Natural killer cell (primary cell): ENCODE results near the gene SNHG17. TPM values are rescaled to one million over a fixed set of nuclear protein-coding genes. Genes with fewer than 3 reads are reported as not detected.
"Not testable (repeated sequence)": the region's sequence is repeated elsewhere in the genome, so short reads cannot be mapped to it uniquely, and the experiment has no call there.

ENCODE experiments used
- ATAC-seq, 3 donors: fragments of 150-1000 bp in 2 of 3; fragments of 200-7000 bp in 1 of 3; cut with Tn5 transposase; 1 replicate in 1 of 3; 2 replicates in 2 of 3; pipeline ENCODE4 v1.10.0; 2021; ENCODE audit warnings: mild to moderate bottlenecking in 2 of 3, moderate library complexity in 2 of 3
- DNase-seq, 2 donors: peaks; one replicate each; pipeline versions ENCODE4 v3.0.0 to v3.0.0-alpha.2; 2013 to 2021; ENCODE audit warnings: mixed read lengths in 1 of 2
- H3K27ac ChIP-seq: one replicate; pipeline ENCODE4 v1.5.1; 2013; ENCODE audit warnings: mild to moderate bottlenecking, low read length
- H3K27me3 ChIP-seq: one replicate; pipeline ENCODE4 v1.6.1; 2013; ENCODE audit warnings: low read length; ENCODE audit not compliant: control insufficient read depth, insufficient read depth
- H3K36me3 ChIP-seq: one replicate; pipeline ENCODE4 v1.6.1; 2013; ENCODE audit warnings: low read length; ENCODE audit not compliant: control insufficient read depth, insufficient read depth
- H3K4me1 ChIP-seq: one replicate; pipeline ENCODE4 v1.6.1; 2013; ENCODE audit warnings: low read length; ENCODE audit not compliant: control insufficient read depth, insufficient read depth
- H3K4me3 ChIP-seq: one replicate; pipeline ENCODE4 v1.5.1; 2013; ENCODE audit warnings: low read length
- H3K9me3 ChIP-seq: one replicate; pipeline ENCODE4 v1.6.1; 2013; ENCODE audit warnings: low read length; ENCODE audit not compliant: control insufficient read depth, insufficient read depth
- H3K27ac Mint-ChIP-seq, 2 donors: one replicate each; pipeline ENCODE4 v1.8.0; 2022; ENCODE audit warnings: mild to moderate bottlenecking in 2 of 2, mixed read lengths in 2 of 2, moderate library complexity in 1 of 2
- H3K27me3 Mint-ChIP-seq, 2 donors: one replicate each; pipeline ENCODE4 v1.8.0; 2022; ENCODE audit warnings: low read depth in 2 of 2, mixed read lengths in 2 of 2
- H3K36me3 Mint-ChIP-seq: one replicate; pipeline ENCODE4 v1.8.0; 2022; ENCODE audit warnings: mixed read lengths
- H3K4me1 Mint-ChIP-seq, 2 donors: one replicate each; pipeline ENCODE4 v1.8.0; 2022; ENCODE audit warnings: mixed read lengths in 2 of 2
- H3K4me3 Mint-ChIP-seq: one replicate; pipeline ENCODE4 v1.8.0; 2022; ENCODE audit warnings: mild to moderate bottlenecking, moderate library complexity, mixed read lengths
- H3K9me3 Mint-ChIP-seq, 2 donors: one replicate each; pipeline ENCODE4 v1.8.0; 2022; ENCODE audit warnings: mixed read lengths in 2 of 2
- CTCF ChIP-seq: fragments of 200-600 bp; IDR thresholded peaks from one replicate; pipeline ENCODE4 v1.8.0; 2022; ENCODE audit warnings: antibody characterized with exemption
- WGBS: methylation state at CpG from one replicate; pipeline ENCODE4 v1.1.7; 2013; ENCODE audit warnings: missing lambda C conversion rate; ENCODE audit not compliant: insufficient coverage; 5-methylcytosine and 5-hydroxymethylcytosine counted together
- intact Hi-C: fragments of 100-400 bp; cut with micrococcal nuclease; formaldehyde crosslinking; loops from one replicate; pipeline ENCODE4 v1.14.2; 2022
- total RNA-seq, 4 donors: library from RNA; stranded (reverse); fragments of 120-200 nt in 1 of 4; gene quantifications; one replicate each; pipeline versions ENCODE4 v1.2.3 to v1.2.4, GENCODE V29; 2013 to 2022

The SNHG17 gene
- total RNA-seq, 3 donors from 2014 or later (not counting 1 experiment from before 2014, with no cell fraction given): 53.5 to 64.0 (median 53.8) TPM

DNA sequence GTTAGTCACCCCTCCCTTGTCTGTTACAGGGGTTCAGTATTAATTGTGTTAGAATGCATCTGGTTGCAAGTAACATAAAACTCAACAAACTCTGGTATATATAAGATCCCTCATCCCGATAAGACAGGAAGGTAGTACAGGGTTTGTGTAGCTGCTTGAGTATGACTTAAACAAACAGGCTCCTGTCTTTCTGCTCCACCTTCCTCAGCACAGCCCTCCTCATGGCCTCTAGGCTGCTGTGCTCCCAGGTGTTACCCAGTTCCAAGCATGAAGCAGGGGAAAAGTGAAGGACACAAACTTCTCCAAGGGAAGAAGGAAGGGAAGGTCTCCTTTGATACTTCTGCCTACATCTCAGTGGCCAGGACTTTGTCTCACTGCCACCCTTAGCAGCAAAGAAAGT lies 36.1 kb upstream of the SNHG17 start:
- Mint-ChIP-seq H3K4me1 (peaks cover 32 to 34% of the 10 kb centered on the region in 2 donors), H3K9me3 (no peaks in the 10 kb centered on the region), H3K27me3 (peaks cover 0 to 3% of the 10 kb centered on the region in 2 donors), H3K27ac (peak overlapping the region; percentile 91 to 93), H3K4me3 (peak overlapping the region; percentile 95), H3K36me3 (no peaks in the 10 kb centered on the region)
- Histone ChIP-seq H3K4me3 (no peak overlapping the region), H3K27me3 (no peaks in the 10 kb centered on the region), H3K4me1 (peaks cover 15% of the 10 kb centered on the region), H3K36me3 (no peaks in the 10 kb centered on the region), H3K27ac (no peak overlapping the region), H3K9me3 (no peaks in the 10 kb centered on the region)
- no peak for ATAC-seq
- intact Hi-C loops: no loop called here
- no peak for TF ChIP-seq CTCF
- no CpG with 5 or more reads among the region's 1 CpG for WGBS
- DNase-seq: no peak

DNA sequence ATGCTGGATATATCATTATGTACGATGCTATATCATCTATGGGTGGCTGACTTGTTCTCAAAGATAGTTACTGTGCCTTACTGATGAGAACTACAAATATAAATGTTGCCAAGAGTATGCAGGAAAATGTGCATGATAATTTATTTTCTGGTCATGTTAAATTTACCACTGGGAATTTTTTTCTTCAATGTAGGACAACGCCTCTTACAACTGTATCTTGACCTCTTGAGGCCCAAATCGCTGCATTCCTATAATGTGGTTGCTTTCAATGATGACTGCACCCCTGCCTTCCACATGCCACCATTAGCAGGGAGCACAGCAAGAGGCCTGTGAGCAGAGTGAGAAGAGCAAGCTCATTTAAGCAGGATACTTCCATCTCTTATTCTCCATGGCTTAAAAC lies 31.9 kb upstream of the SNHG17 start:
- ATAC-seq (no peak), DNase-seq (no peak)
- H3K4me1 ChIP-seq: no peaks in the 10 kb centered on the region
- Mint-ChIP-seq H3K4me1 (peaks cover 3% of the 10 kb centered on the region in 2 donors), H3K27me3 (peaks cover 0 to 3% of the 10 kb centered on the region in 2 donors), H3K36me3 (no peaks in the 10 kb centered on the region), H3K4me3 (no peak overlapping the region), H3K9me3 (no peaks in the 10 kb centered on the region), H3K27ac (no peak overlapping the region)
- H3K36me3 ChIP-seq: no peaks in the 10 kb centered on the region
- intact Hi-C loops: no loop called here
- 86% methylated on average over 3 of the region's 3 CpGs for WGBS
- no peak for TF ChIP-seq CTCF
- H3K4me3 ChIP-seq: no peak overlapping the region
- no peak overlapping the region for H3K27ac ChIP-seq
- no peaks in the 10 kb centered on the region for H3K27me3 ChIP-seq
- H3K9me3 ChIP-seq: no peaks in the 10 kb centered on the region

DNA sequence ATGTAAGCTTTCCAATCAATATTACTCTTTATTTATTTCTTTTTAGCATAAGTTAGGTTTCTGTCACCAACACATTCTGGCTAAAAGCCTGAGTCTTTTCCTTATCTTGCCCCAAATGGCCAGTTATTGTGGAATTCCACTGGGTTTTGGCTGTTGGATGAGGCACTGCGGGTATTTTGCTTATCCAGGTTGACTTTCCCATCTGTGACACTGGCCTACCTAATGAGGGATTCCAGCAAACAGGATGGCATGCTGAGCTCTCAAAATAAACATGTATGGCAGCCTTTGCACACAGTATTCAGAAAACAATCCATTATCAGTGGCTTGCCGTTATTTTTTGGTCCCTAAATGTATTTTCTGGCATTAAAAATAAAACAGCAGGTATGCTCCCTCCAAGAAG lies 31.0 kb upstream of the SNHG17 start:
- Mint-ChIP-seq H3K4me1 (no peaks in the 10 kb centered on the region), H3K27me3 (peaks cover 0 to 3% of the 10 kb centered on the region in 2 donors), H3K4me3 (no peak overlapping the region), H3K27ac (no peak overlapping the region), H3K36me3 (no peaks in the 10 kb centered on the region), H3K9me3 (no peaks in the 10 kb centered on the region)
- DNase-seq (no peak), ATAC-seq (no peak)
- Histone ChIP-seq H3K4me3 (no peak overlapping the region), H3K4me1 (no peaks in the 10 kb centered on the region), H3K27me3 (no peaks in the 10 kb centered on the region), H3K36me3 (no peaks in the 10 kb centered on the region), H3K9me3 (no peaks in the 10 kb centered on the region), H3K27ac (no peak overlapping the region)
- TF ChIP-seq CTCF: no peak
- intact Hi-C loops: no loop called here
- WGBS: 91% methylated on average over 2 of the region's 2 CpGs

- H3K36me3 Mint-ChIP-seq, H3K4me1 Mint-ChIP-seq, DNase-seq, H3K9me3 Mint-ChIP-seq, H3K4me3 Mint-ChIP-seq, H3K4me3 ChIP-seq, H3K9me3 ChIP-seq, H3K27me3 Mint-ChIP-seq, intact Hi-C loops, H3K36me3 ChIP-seq, H3K27me3 ChIP-seq, ATAC-seq, H3K4me1 ChIP-seq, H3K27ac Mint-ChIP-seq, H3K27ac ChIP-seq: not testable (repeated sequence)
- 95% methylated on average over 28 of the region's 30 CpGs for WGBS
Observed at GRCh38 chr20:38461569-38461968, 26.4 kb upstream of the SNHG17 start.

DNA sequence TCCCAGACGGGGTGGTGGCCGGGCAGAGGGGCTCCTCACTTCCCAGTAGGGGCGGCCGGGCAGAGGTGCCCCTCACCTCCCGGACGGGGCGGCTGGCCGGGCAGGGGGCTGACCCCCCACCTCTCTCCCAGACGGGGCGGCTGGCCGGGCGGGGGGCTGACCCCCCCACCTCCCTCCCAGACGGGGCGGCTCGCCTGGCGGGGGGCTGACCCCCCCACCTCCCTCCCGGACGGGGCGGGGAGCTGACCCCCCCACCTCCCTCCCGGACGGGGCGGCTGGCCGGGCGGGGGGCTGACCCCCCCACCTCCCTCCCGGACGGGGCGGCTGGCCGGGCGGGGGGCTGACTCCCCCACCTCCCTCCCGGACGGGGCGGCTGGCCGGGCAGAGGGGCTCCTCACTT lies 26.0 kb upstream of the SNHG17 start:
- H3K9me3 ChIP-seq, H3K4me3 Mint-ChIP-seq, H3K4me3 ChIP-seq, H3K27me3 Mint-ChIP-seq, H3K27me3 ChIP-seq, DNase-seq, H3K9me3 Mint-ChIP-seq, H3K27ac Mint-ChIP-seq, H3K4me1 ChIP-seq, H3K27ac ChIP-seq, intact Hi-C loops, ATAC-seq, H3K36me3 ChIP-seq, H3K36me3 Mint-ChIP-seq, H3K4me1 Mint-ChIP-seq: not testable (repeated sequence)
- 100% methylated on average over 3 of the region's 33 CpGs for WGBS

GRCh38 chr20:38460631-38461030 lies 25.5 kb upstream of the SNHG17 start:
- H3K4me1 ChIP-seq, H3K27me3 ChIP-seq, ATAC-seq, H3K36me3 Mint-ChIP-seq, H3K9me3 ChIP-seq, DNase-seq, H3K4me3 Mint-ChIP-seq, H3K27ac ChIP-seq, H3K9me3 Mint-ChIP-seq, intact Hi-C loops, H3K27ac Mint-ChIP-seq, H3K4me3 ChIP-seq, H3K27me3 Mint-ChIP-seq, H3K36me3 ChIP-seq, H3K4me1 Mint-ChIP-seq: not testable (repeated sequence)
- no CpG with 5 or more reads among the region's 2 CpGs for WGBS
